NCI-H1092 treated with DMSO at 0.1 percent for 48 hours (cell line): ENCODE results near the gene MAMDC2.

Experiments used
- DNase-seq: peaks from one replicate; lab custom pipeline; 2025; lab: John Stamatoyannopoulos, UW

MAMDC2 gene

DNA sequence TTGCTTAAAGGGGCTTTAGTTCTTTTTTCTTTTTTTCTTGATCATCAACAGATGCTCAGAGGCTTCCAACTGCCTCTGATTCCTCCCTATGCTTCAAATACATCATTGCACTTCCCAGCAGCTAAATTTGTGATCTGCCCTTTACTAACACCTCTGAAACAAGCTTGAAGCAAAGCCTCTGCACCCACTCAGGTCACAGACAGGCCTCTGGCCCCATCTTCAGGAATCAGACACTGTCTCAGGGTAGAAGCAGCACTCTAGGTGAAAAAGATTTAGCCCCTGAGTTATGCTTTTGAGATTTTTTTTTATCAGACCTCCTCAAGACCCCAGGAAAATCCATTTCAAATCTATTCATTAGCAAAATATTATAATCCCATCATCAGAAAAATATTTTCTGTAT is 91.5 kb downstream of the MAMDC2 start:
- DNase-seq: no peak

GRCh38 chr9:70136632-70137031 is 93.0 kb downstream of the MAMDC2 start:
- no peak for DNase-seq

- no peak for DNase-seq
Observed at GRCh38 chr9:70137577-70137976, 93.9 kb downstream of the MAMDC2 start.

DNA sequence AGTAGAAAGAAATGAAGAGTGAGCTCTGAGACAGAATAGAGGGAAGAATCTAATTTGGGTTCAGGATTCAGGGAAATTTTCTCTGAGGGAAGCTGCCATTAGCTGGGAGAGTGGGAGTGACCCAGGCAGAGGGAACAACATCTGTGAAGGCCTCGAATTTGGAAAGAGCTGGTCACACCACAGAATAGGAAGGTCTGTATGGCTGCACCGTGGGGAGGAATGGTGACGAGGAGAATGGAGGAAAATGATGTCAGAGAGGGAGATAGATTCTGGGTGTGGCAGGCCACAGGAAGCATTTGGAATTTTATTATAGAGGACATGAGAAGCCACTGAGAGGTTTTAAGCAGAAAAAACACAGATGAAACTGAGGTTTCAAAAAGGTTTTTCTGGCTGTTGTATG is 98.5 kb downstream of the MAMDC2 start:
- DNase-seq: no peak

- no peak for DNase-seq
Observed at GRCh38 chr9:70143394-70144130, 99.9 kb downstream of the MAMDC2 start.

GRCh38 chr9:70144131-70144503 is 100.5 kb downstream of the MAMDC2 start:
- DNase-seq: no peak

DNA sequence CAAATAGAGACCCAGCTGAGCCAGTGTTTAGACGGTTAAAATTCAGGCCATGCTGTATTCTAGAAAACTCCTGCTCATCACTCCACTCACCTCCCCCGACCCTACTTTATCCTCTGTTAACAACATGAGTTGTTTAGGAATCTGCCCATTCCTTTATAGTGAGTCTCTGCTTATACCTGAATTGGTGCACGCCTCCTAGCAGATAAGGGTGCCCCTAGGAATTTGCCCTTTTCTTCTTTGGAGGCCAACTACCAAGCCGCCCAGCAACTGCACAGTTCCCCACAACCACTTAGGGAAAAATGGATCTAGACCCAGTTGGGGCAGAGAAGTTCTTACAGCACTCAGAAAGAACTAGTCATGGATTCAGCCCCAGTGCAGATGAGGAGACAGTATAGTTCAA is 102.3 kb downstream of the MAMDC2 start:
- no peak for DNase-seq

GRCh38 chr9:70147196-70147595 is 103.5 kb downstream of the MAMDC2 start:
- no peak for DNase-seq

- no peak for DNase-seq
Observed at GRCh38 chr9:70147651-70148050, 104.0 kb downstream of the MAMDC2 start.

- DNase-seq: no peak
Observed at GRCh38 chr9:70152350-70152749, 108.7 kb downstream of the MAMDC2 start.

GRCh38 chr9:70156729-70157128 is 113.1 kb downstream of the MAMDC2 start:
- DNase-seq: no peak

DNA sequence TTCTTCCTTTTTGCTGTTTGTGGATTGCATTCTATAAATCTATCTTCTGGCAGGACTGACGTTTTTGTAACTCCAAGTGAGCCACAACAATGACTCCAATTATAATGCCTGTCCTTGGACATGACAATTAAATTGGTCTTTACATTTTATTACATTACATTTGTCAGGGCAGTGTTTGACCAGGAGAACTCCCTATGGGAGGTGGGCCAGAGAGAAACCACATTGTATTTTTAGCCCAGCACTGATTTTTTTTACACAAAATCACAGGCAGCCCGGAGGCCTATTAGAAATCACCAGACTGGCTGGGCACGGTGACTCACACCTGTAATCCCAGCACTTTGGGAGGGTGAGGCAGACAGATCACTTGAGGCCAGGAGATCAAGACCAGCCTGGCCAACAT is 116.0 kb downstream of the MAMDC2 start:
- DNase-seq: no peak

- DNase-seq: no peak
Observed at GRCh38 chr9:70160686-70161600, 117.3 kb downstream of the MAMDC2 start.

- DNase-seq: no peak
Observed at GRCh38 chr9:70165006-70165602, 121.5 kb downstream of the MAMDC2 start.

GRCh38 chr9:70168521-70168920 is 124.9 kb downstream of the MAMDC2 start:
- DNase-seq: no peak

GRCh38 chr9:70169222-70169621 is 125.6 kb downstream of the MAMDC2 start:
- DNase-seq: no peak

DNA sequence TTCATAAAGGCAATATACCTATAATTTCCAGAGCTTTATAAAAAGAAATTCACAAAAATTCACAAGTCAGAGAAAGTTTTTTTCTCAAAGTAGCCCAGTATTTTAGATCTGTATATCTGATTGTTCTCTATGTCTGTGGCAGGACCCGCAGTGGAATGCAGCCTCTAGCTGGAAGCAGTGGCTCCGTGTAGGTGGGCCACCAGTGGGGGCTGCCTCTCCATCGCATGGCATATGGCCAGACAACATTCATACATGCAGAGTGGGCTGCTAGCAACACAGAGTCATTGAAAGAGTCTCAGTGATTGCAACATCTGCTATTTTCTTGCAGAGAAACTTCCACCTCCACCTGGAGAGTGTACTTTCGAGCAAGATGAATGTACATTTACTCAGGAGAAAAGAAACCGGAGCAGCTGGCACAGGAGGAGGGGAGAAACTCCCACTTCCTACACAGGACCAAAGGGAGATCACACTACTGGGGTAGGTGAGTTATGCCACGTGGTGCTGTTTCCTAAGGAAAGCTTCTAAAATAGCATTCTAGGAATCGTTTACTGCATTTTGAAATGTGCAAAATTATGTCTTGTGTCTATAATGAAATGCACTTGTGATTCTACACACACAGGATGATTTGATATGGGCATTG is 126.6 kb downstream of the MAMDC2 start:
- DNase-seq: no peak

GRCh38 chr9:70172532-70172931 is 128.9 kb downstream of the MAMDC2 start:
- DNase-seq: no peak

- no peak for DNase-seq
Observed at GRCh38 chr9:70177121-70177520, 133.5 kb downstream of the MAMDC2 start.

DNA sequence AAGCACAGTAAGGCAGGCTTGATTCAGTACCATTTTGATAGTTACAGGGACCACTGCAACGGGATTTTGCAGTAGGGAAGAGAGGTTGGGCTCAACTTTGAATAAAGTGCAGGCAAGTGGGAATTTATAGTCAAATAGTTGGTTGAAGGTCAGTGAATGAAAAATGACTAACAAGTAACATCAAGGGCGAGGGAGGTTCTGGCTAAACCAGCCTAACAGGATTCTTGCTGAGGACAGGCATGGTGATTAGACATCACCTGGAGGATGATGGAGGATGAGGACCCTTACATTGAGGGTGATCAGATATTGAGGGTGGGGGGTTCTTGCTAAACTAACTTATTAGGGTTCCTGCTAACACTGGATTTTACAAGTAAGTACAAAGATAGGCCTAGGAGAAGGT is 149.1 kb downstream of the MAMDC2 start:
- DNase-seq: no peak

DNA sequence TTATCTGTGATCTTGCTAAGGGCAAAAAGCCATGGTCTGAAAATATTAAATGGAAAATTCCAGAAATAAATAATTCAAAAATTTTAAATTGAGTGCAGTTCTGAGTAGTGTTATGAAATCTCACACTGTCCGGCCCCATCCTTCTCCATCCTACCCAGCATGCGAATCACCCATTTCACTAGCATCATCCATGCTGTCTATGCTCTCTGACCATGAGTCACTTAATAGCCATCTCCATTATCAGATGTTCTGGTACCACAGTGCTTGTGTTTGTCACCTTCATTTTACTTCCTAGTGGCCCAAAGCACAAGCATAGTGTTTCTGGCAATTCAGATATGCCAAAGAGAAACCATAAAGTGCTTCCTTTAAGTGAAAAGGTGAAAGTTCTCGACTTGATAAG is 151.8 kb downstream of the MAMDC2 start:
- no peak for DNase-seq
